Measurements from ENCODE around the gene TMEM131.

- TF ChIP-seq CTCF (IDR thresholded peaks at IDR 0.05) (no peak), POLR2A (IDR thresholded peaks at IDR 0.05) (no peak)
Measured at GRCh38 chr2:97979904-97980303, 15.8 kb downstream of the TMEM131 start.

Measured in lower leg skin (tissue), 3 donors.